ENCODE results near the gene FTCD.
"Not testable (repeated sequence)": the region's sequence is repeated elsewhere in the genome, so short reads cannot be mapped to it uniquely, and the experiment has no call there.

Gene FTCD

GRCh38 chr21:46170436-46171193 lies 15.2 kb upstream of the FTCD start:
- not testable (repeated sequence) for DNase-seq

GRCh38 chr21:46168659-46169386 lies 13.4 kb upstream of the FTCD start:
- no peak for DNase-seq

- DNase-seq, result no peak
Observed at GRCh38 chr21:46168238-46168637, 12.9 kb upstream of the FTCD start.

- DNase-seq, result no peak
Observed at GRCh38 chr21:46165098-46165497, 9.7 kb upstream of the FTCD start.

GRCh38 chr21:46163380-46163779 lies 8.0 kb upstream of the FTCD start:
- DNase-seq, result no peak

- no peak for DNase-seq
Observed at GRCh38 chr21:46161633-46162592, 6.5 kb upstream of the FTCD start.

GRCh38 chr21:46160907-46161632 lies 5.7 kb upstream of the FTCD start:
- DNase-seq, result no peak

GRCh38 chr21:46160657-46160906 lies 5.2 kb upstream of the FTCD start:
- DNase-seq, result no peak

- DNase-seq, result no peak
Observed at GRCh38 chr21:46159841-46160656, 4.7 kb upstream of the FTCD start.

GRCh38 chr21:46159390-46159789 lies 4.0 kb upstream of the FTCD start:
- no peak for DNase-seq

GRCh38 chr21:46158666-46159300 lies 3.4 kb upstream of the FTCD start:
- DNase-seq, result no peak

- DNase-seq, result no peak
Observed at GRCh38 chr21:46157987-46158451, 2.6 kb upstream of the FTCD start.

- DNase-seq, result no peak
Observed at GRCh38 chr21:46157396-46157986, 2.1 kb upstream of the FTCD start.

GRCh38 chr21:46156678-46157077 lies 1.3 kb upstream of the FTCD start:
- no peak for DNase-seq

- DNase-seq, result no peak
Observed at GRCh38 chr21:46156378-46156645, 933 bp upstream of the FTCD start.

GRCh38 chr21:46154955-46155513 lies 345 bp downstream of the FTCD start:
- DNase-seq, result no peak

GRCh38 chr21:46154155-46154954 lies 1.0 kb downstream of the FTCD start:
- no peak for DNase-seq

- DNase-seq, result no peak
Observed at GRCh38 chr21:46153247-46154154, 1.9 kb downstream of the FTCD start.

- DNase-seq, result no peak
Observed at GRCh38 chr21:46152927-46153246, 2.5 kb downstream of the FTCD start.
